Cerebellar nuclear complex (tissue), 1 donor: Measurements from ENCODE around the gene PSD.

Experiments used
- DNase-seq, 2 experiments: peaks; one replicate each; lab custom pipeline; 2025; lab: John Stamatoyannopoulos, UW

PSD gene

DNA sequence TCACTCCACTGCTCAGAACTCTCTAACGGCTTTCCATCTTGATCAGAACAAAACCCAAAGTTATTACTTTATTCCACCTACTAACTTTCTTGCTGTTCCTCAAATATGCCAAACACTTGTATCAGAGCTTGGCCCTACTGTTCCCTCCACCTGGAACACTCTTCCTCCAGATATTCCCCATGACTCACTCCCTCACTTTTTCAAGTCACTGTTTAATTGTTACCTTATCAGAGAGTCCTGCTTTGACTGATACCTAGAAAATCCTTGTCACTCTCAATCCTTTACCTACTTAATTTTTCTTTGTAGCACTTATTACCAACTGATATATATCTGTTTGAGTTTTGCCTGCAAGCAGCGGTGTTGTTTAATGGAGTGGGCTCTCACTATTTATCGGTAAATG is 28.7 kb downstream of the PSD start:
- DNase-seq = no peak

DNA sequence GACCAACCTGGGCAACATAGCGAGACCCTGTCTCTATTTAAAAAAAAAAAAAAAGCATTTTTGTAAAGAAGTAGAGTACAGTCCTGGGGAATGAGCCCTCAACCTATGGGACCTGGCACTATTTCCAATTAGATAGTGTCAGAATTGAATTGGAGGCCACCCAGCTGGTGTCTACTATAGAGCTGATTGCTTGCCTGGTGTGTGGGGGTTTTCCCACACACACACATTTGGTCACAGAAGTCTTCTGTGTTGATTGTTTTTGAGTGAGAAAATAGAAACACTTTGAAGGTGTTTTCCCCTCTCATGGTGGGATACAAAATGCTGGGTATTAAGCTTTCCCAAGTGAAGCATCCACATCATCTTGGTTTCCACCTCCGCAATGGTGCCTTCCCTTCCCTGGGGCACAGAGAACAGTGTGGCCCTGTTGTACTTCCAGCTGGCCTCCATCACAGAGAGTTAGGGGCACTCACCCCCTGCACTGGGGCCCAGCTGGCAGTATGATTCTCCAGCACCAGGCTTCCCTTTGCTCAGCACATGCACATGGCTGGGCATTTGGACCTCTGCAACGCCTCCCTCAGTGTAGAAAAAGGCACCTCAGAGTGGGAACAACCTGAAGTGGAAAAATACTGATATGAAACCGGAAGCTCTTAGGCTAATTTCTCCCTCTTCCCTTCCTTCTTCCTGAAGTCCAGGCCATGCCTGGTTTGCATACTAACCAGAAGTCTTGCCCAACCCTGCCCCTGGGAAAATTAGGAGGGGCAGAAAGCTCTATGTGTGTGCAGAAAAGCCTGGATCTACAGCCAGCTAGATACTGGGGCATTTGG is 33.8 kb downstream of the PSD start:
- DNase-seq = no peak

DNA sequence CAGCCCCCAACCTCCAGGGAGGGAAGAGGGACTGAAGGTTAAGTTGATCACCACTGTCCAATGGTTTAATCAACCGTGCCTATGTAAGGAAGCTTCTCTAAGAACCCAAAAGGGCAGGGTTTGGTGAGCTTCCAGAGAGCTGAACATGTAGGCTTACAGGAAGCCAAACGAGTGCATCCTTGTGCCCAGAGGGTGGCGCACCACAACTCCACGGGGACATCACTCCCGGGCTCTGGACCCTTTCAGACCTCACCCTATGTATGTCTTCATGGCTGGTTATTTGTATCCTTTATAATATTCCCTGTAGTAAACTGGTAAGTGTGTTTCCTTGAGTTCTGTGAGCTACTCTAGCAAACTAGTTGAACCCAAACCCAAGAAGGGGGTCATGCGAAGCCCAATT is 34.5 kb downstream of the PSD start:
- no peak for DNase-seq

DNA sequence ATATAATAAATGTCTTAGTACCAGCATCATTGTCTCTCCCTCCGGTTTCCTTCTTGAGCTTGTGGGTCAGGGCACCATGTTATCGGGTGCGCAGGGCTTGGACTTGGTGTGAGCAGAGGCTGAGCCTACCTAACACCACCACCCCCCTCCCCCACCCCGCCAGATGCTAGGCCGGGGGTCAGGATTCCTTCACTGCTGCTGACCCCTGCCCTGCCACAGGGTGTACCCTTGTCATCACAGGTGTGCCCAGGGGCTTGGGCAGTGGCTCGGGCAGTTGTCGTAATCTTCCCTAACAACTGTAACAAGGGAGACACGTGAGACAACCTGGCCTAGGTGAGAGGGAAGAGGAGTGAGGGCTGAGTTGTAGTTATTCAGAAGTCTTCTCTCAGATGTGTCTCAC is 35.7 kb downstream of the PSD start:
- DNase-seq = no peak

DNA sequence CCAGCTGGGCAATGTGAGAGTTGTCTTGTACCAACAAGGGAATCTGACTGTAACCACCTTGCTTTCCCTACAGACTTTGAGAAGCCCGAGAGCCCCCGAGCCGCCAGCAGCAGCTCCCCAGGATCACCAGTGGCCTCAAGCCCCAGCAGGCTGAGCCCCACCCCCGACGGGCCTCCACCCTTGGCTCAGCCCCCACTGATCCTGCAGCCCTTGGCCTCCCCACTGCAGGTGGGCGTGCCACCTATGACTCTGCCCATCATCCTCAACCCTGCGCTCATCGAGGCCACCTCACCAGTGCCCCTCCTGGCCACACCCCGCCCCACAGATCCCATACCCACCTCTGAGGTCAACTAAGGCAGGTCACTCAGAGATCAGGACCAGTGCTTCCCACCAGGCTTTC is 36.6 kb downstream of the PSD start:
- no peak for DNase-seq

DNA sequence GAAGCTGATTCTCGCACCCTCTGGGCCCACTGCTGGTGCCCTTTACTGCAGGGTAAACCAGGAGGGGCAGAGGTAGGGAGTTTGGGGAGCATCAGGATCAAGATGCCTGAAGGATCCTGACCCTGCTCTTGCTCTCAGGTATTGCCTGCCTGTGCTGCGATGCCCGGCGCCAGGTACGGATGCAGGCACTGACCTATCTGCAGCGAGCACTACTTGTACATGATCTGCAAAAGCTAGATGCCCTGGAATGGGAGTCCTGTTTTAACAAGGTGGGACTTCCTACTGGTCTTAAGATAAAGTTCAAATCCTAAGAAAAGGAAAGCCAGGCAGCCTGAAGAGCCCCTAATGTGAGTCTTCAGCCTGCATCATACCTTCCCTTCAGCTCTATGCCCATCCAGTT is 39.2 kb downstream of the PSD start:
- DNase-seq = no peak

DNA sequence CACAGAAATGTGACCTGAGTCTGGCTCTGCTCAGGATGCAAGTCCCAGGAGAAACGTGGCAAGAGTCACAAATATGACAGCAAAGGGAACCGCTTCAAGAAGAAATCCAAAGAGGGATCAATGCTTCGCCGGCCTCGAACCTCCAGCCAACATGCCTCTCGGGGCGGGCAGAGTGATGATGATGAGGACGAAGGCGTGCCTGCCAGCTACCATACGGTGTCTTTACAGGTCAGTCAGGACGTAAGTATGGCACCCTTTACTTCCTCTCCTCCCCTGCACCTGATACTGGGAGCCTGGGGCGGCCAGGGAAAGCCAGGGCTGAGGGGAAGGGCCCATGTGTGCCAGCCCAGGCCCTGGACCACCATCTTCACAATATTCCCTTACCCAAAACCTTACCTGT is 41.7 kb downstream of the PSD start:
- no peak for DNase-seq

DNA sequence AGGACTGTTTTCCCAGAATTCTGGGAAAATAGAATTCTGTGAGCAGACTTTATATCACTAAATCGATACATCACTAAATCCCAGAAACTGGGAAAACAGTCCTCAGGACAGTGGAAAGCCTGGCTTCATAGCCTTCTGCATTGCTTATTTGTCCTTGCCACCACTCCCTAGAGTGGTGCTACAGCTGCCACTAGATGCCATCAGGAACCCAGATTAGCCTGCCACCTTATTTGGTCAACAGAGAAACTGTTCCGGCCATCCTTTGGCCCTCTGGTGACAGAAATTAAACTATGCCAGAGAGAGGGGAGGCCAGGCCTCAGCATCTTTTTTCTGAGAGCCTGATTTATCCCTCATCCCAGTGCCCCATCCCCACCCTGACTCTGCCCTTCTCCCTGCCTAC is 42.7 kb downstream of the PSD start:
- DNase-seq = no peak

DNA sequence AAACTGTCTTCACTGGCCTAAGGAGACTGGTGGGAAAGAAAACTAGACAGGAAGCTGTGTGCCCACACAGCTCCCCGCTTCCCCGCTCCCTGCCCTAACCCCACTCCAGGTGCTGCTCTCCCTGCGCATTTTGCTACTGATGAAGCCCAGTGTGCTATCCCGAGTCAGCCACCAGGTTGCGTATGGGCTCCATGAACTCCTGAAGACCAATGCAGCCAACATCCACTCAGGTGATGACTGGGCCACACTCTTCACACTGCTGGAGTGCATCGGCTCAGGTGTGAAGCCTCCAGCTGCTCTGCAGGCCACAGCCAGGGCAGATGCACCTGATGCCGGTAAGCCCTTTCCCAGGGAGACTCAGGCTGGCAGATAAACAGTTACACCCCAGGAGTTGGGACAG is 43.3 kb downstream of the PSD start:
- DNase-seq = no peak

DNA sequence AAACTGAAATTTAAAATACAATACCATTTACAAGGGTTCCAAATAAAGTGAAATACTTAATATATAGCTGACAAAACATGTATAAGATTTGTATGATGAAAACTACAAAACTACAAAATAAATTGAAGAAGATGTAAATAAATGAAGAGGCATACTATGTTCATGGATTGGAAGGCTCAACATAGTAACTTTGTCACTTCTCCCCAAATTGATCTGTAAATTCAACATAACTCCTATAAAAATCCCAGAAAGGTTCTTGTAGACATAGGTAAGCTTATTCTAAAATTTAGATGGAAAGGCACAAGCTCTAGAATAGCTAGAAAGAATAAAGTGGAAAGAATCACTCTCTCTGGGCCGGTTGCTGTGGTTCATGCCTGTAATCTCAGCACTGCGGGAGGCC is 47.3 kb downstream of the PSD start:
- no peak for DNase-seq

DNA sequence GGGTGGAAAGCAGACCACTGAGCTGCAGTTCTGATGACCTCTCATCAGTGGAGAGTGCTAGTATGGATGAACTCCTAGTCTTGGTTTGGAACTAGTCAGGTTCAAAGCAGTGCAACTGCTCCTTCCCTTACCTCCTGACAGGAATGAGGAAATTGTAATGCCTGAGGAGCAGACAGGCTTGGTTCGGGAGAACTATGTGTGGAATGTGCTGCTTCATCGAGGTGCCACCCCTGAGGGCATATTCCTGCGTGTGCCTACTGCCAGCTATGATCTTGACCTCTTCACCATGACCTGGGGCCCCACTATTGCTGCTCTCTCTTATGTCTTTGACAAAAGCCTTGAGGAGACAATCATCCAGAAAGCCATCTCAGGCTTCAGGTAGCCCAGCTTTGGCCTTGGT is 50.5 kb downstream of the PSD start:
- no peak for DNase-seq

DNA sequence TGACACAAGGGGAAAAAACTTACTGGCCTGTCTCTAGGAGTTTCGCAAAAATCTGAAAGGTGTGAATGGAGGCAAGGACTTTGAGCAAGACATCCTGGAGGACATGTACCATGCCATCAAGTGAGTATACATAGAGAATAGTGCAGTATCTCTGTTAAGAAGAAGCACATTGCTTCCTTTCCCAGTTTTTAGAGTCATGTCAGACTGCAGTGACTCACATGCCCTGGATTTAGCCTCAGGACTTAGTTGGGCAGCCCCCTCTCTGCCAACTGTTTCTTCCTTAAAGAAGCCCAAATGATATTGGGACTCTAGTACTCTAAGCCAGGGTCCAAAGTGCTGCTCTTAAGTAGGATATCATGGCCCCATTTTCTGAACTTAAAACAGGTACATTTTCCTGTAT is 51.1 kb downstream of the PSD start:
- DNase-seq = no peak

DNA sequence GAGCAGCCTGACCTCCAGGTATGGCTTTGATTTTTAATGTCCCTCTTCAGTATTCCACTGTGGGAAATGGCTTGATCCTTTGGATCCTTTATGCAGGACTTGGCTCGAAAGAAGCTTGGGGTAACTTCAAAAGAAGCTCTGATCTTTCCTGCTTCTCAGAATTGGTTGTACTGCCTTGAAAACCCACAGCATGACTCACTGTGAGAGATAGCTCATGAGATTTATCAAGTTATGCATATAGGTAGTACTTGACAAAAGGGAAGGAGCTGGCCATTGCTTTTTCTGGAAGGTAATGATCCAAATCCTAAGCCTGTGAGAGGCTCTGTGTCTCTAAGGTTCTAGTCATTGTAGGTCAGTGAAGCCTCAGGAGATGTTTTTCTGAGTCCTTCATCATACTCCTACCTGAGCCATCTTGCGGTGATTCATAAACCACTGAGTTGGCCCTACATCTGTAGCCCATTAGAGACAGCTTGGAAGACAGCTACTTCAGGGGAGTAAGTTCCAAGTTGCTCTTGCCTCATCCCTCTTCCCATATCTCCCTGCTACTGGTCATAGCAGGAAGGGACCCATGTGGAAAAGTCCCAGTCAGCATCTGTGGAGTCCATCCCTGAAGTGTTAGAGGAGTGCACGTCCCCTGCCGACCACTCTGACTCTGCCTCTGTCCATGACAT is 59.7 kb downstream of the PSD start:
- no peak for DNase-seq

DNA sequence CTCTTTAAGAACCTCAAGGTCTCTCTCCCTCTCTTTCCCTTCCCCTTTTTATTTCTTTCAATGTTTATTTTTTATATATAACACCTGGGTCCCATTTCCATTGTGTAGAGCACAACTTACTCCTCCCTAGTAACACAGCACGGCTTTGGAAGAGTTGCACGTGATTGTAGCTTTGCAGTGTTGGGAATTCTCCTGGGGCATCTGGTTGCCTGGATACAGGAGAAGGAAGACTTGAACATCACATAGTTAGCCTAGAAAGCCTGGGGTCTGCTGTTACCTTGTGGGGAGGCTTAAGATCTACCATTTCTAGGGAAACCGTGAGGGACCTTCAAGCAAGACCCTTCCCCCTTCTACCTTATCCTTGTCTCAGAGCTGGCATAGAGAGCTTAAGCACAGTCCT is 64.1 kb downstream of the PSD start:
- no peak for DNase-seq
